T-helper 2 cell treated with Interferon-gamma antibody and Interleukin-4, amounts not matched to agents 5 μg/mL and 100 μg/mL, for 36 hours (primary cell): ENCODE results near the gene CLHC1.
"Not testable (repeated sequence)": the region's sequence is repeated elsewhere in the genome, so short reads cannot be mapped to it uniquely, and the experiment has no call there.

Experiments
- DNase-seq: peaks from one replicate; pipeline ENCODE4 v3.0.0; 2021; ENCODE audit warnings: low spot score
- H3K27ac Mint-ChIP-seq: one replicate; pipeline ENCODE4 v1.8.0; 2021; ENCODE audit warnings: mild to moderate bottlenecking, mixed read lengths
- H3K27me3 Mint-ChIP-seq: one replicate; pipeline ENCODE4 v1.8.0; 2021; ENCODE audit warnings: low read depth, mixed read lengths
- H3K36me3 Mint-ChIP-seq: one replicate; pipeline ENCODE4 v1.8.0; 2021; ENCODE audit warnings: low read depth, mixed read lengths
- H3K4me1 Mint-ChIP-seq: one replicate; pipeline ENCODE4 v1.8.0; 2021; ENCODE audit warnings: low read depth, mixed read lengths
- H3K4me3 Mint-ChIP-seq: one replicate; pipeline ENCODE4 v1.8.0; 2022; ENCODE audit warnings: mild to moderate bottlenecking, moderate library complexity, mixed read lengths
- H3K9me3 Mint-ChIP-seq: one replicate; pipeline ENCODE4 v1.8.0; 2021; ENCODE audit warnings: mixed read lengths

The CLHC1 gene

DNA sequence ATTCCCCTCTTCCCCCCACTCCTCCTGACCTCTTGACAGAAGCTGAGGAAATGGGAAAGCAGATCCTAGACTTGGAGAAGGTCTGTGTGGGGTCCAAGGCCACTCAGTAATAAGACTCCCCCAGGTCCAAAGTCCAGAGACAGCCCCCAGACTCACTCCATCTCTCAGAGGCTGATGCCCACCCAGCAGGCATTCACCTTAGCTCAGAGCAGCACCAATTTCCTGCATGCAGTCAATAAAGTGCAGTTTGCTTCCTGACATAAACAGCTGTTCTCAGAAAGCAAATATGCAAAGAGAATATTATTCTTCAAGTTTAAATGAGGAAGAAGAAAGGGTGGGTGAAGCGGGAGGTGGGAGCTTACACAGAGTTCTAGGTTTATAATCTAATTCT lies 97.8 kb downstream of the CLHC1 start:
- Mint-ChIP-seq H3K36me3 (peaks cover 5% of the 10 kb centered on the region), H3K4me3 (peak overlapping the region; percentile 79), H3K27ac (peak overlapping the region; percentile 90), H3K4me1 (peaks cover 21% of the 10 kb centered on the region), H3K27me3 (no peaks in the 10 kb centered on the region), H3K9me3 (peaks cover 4% of the 10 kb centered on the region)
- DNase-seq: no peak

- H3K4me1 Mint-ChIP-seq: peaks cover 21% of the 10 kb centered on the region
Measured at GRCh38 chr2:55133467-55134315, 98.4 kb downstream of the CLHC1 start.

GRCh38 chr2:55130849-55131248 lies 101.2 kb downstream of the CLHC1 start:
- Mint-ChIP-seq H3K36me3 (peaks cover 5% of the 10 kb centered on the region), H3K9me3 (peaks cover 4% of the 10 kb centered on the region), H3K4me1 (peaks cover 16% of the 10 kb centered on the region), H3K27me3 (no peaks in the 10 kb centered on the region), H3K4me3 (no peak overlapping the region), H3K27ac (no peak overlapping the region)
- no peak for DNase-seq

More at GRCh38 chr2:55133467-55134315, 98.4 kb downstream of the CLHC1 start:
- H3K9me3 Mint-ChIP-seq: peaks cover 4% of the 10 kb centered on the region
- peak; percentile 40 for DNase-seq
- H3K27ac Mint-ChIP-seq: peak overlapping the region; percentile 90
- H3K27me3 Mint-ChIP-seq: no peaks in the 10 kb centered on the region
- peaks cover 5% of the 10 kb centered on the region for H3K36me3 Mint-ChIP-seq
- H3K4me3 Mint-ChIP-seq: peak overlapping the region; percentile 79

GRCh38 chr2:55126643-55127042 lies 105.5 kb downstream of the CLHC1 start:
- H3K4me3 Mint-ChIP-seq, H3K27me3 Mint-ChIP-seq, H3K9me3 Mint-ChIP-seq, DNase-seq, H3K27ac Mint-ChIP-seq, H3K36me3 Mint-ChIP-seq, H3K4me1 Mint-ChIP-seq: not testable (repeated sequence)
